OCI-LY3 (cell line): ENCODE results near the gene MBD3L4.
"Not testable (repeated sequence)": the region's sequence is repeated elsewhere in the genome, so short reads cannot be mapped to it uniquely, and the experiment has no call there.

Experiments used
- H2AFZ ChIP-seq: fragments of 200-600, 300-600 bp; shearing (Covaris generic); 2 replicates; pipeline ENCODE4 v1.6.0; 2014; ENCODE audit warnings: antibody characterized with exemption, low read depth, low read length
- H3K27ac ChIP-seq: fragments of 200-600, 300-600 bp; sonication (generic); 2 replicates; pipeline ENCODE4 v1.5.1; 2014; ENCODE audit warnings: mild to moderate bottlenecking, low read length, moderate library complexity, mixed read lengths
- H3K27me3 ChIP-seq: fragments of 200-600, 300-600 bp; sonication (generic); 2 replicates; pipeline ENCODE4 v1.6.1; 2014; ENCODE audit warnings: low read depth, low read length, mixed read lengths
- H3K36me3 ChIP-seq: fragments of 200-600, 300-600 bp; sonication (generic); replicated peaks from 2 replicates; pipeline ENCODE3; 2014; ENCODE audit warnings: low read depth, low read length, mixed read lengths
- H3K4me1 ChIP-seq: fragments of 300-600, 200-600 bp; sonication (generic); 2 replicates; pipeline ENCODE4 v1.6.1; 2014; ENCODE audit warnings: low read length, mixed read lengths
- H3K4me2 ChIP-seq: fragments of 200-600, 300-600 bp; sonication (generic); 2 replicates; pipeline ENCODE4 v1.6.1; 2014; ENCODE audit warnings: low read length, mixed read lengths
- H3K4me3 ChIP-seq: fragments of 300-600, 200-600 bp; sonication (generic); 2 replicates; pipeline ENCODE4 v1.5.1; 2014; ENCODE audit warnings: antibody characterized with exemption, mild to moderate bottlenecking, low read length, moderate library complexity
- H3K79me2 ChIP-seq: fragments of 300-600, 200-600 bp; shearing (Covaris generic); 2 replicates; pipeline ENCODE4 v1.6.1; 2014; ENCODE audit warnings: mild to moderate bottlenecking, low read length, mixed read lengths
- H3K9ac ChIP-seq: fragments of 300-600, 200-600 bp; shearing (Covaris generic); 2 replicates; pipeline ENCODE4 v1.6.0; 2014; ENCODE audit warnings: mild to moderate bottlenecking, low read length, moderate library complexity
- H3K9me3 ChIP-seq: fragments of 200-600, 300-600 bp; shearing (Covaris generic); 2 replicates; pipeline ENCODE4 v1.6.1; 2014; ENCODE audit warnings: low read length, mixed read lengths; ENCODE audit not compliant: insufficient read depth
- H4K20me1 ChIP-seq: fragments of 200-600, 300-600 bp; sonication (generic); 2 replicates; pipeline ENCODE4 v1.6.1; 2016; ENCODE audit warnings: low read length, mixed read lengths; ENCODE audit not compliant: insufficient read depth
- CTCF ChIP-seq: fragments of 200-600, 300-600 bp; sonication (generic); IDR thresholded peaks from 2 replicates; pipeline ENCODE4 v1.5.1; 2014; ENCODE audit warnings: antibody characterized with exemption, low read length, low read depth
- EZH2phosphoT487 ChIP-seq: fragments of 200-600 bp; shearing (Covaris generic); IDR thresholded peaks from 2 replicates; pipeline ENCODE4 v1.6.1; 2018; ENCODE audit warnings: antibody characterized with exemption, mixed run types, low read depth

MBD3L4 gene

GRCh38 chr19:7040079-7040478 lies at the start of gene MBD3L4:
Gene MBD3L4, minus strand, starts transcription at chr19:7040179. Its CDS starts 35 bp downstream, at chr19:7040144.
- H3K36me3 ChIP-seq, H3K4me2 ChIP-seq, H3K79me2 ChIP-seq, H3K4me1 ChIP-seq, H3K27me3 ChIP-seq, H3K9ac ChIP-seq, H3K27ac ChIP-seq, H4K20me1 ChIP-seq, H2AFZ ChIP-seq, H3K4me3 ChIP-seq, H3K9me3 ChIP-seq: not testable (repeated sequence)

GRCh38 chr19:7088999-7089398 lies 49.0 kb upstream of the MBD3L4 start:
- Histone ChIP-seq H3K27me3 (no peaks in the 10 kb centered on the region), H3K36me3 (peaks cover 49% of the 10 kb centered on the region), H3K4me1 (no peaks in the 10 kb centered on the region), H3K9me3 (peaks cover 32% of the 10 kb centered on the region), H3K4me3 (no peak overlapping the region), H4K20me1 (no peaks in the 10 kb centered on the region), H3K27ac (no peak overlapping the region), H2AFZ (no peak overlapping the region), H3K4me2 (no peak overlapping the region), H3K9ac (no peak overlapping the region), H3K79me2 (no peaks in the 10 kb centered on the region)
- TF ChIP-seq EZH2phosphoT487 (no peak), CTCF (no peak)

GRCh38 chr19:7083076-7083956 lies 43.3 kb upstream of the MBD3L4 start:
- H3K36me3 ChIP-seq: peaks cover 83% of the 10 kb centered on the region
- H3K9me3 ChIP-seq: peaks cover 76% of the 10 kb centered on the region
- no peak overlapping the region for H3K27ac ChIP-seq
- no peaks in the 10 kb centered on the region for H3K27me3 ChIP-seq
- no peaks in the 10 kb centered on the region for H3K4me1 ChIP-seq
- H3K79me2 ChIP-seq: no peaks in the 10 kb centered on the region
- H3K4me3 ChIP-seq: no peak overlapping the region
- no peaks in the 10 kb centered on the region for H4K20me1 ChIP-seq
- H3K9ac ChIP-seq: no peak overlapping the region
- no peak overlapping the region for H2AFZ ChIP-seq
- TF ChIP-seq EZH2phosphoT487: no peak
- no peak for TF ChIP-seq CTCF
- H3K4me2 ChIP-seq: no peak overlapping the region

GRCh38 chr19:7078008-7078407 lies 38.0 kb upstream of the MBD3L4 start:
- no peaks in the 10 kb centered on the region for H3K4me1 ChIP-seq
- H3K27ac ChIP-seq: no peak overlapping the region
- no peaks in the 10 kb centered on the region for H3K27me3 ChIP-seq
- no peak for TF ChIP-seq EZH2phosphoT487
- TF ChIP-seq CTCF: no peak
- peaks cover 52% of the 10 kb centered on the region for H3K9me3 ChIP-seq
- H2AFZ ChIP-seq: no peak overlapping the region
- H3K79me2 ChIP-seq: no peaks in the 10 kb centered on the region
- H3K9ac ChIP-seq: no peak overlapping the region
- H3K4me2 ChIP-seq: no peak overlapping the region
- H4K20me1 ChIP-seq: no peaks in the 10 kb centered on the region
- no peak overlapping the region for H3K4me3 ChIP-seq
- H3K36me3 ChIP-seq: peaks cover 95% of the 10 kb centered on the region
